NB4 (cell line): ENCODE data around the gene SLMAP.
A peak's percentile ranks its signal among the peaks of the same experiment; 100 is the strongest.

Experiments used
- DNase-seq: peaks from one replicate; pipeline ENCODE4 v3.0.0; 2010; ENCODE audit warnings: low read depth
- H3K4me3 ChIP-seq: one replicate; pipeline ENCODE4 v1.5.1; 2011; ENCODE audit warnings: mild to moderate bottlenecking, low read depth, low read length, moderate library complexity
- MYC ChIP-seq: IDR thresholded peaks from 2 replicates; pipeline ENCODE4 v1.6.1; 2011; ENCODE audit warnings: low read depth, low read length
- POLR2A ChIP-seq: IDR thresholded peaks from 2 replicates; pipeline ENCODE4 v1.6.1; 2011; ENCODE audit warnings: mild to moderate bottlenecking; ENCODE audit not compliant: insufficient read length; ENCODE audit errors: extremely low read depth
- TF ChIP-seq, protein P1 (sequence below): IDR thresholded peaks from 2 replicates; pipeline ENCODE4 v1.6.1; 2011; ENCODE audit warnings: low read depth, low read length
- TF ChIP-seq, protein P2 (sequence below): IDR thresholded peaks from one replicate; pipeline ENCODE4 v1.5.1; 2012; ENCODE audit warnings: low read depth, low read length

Gene SLMAP

DNA sequence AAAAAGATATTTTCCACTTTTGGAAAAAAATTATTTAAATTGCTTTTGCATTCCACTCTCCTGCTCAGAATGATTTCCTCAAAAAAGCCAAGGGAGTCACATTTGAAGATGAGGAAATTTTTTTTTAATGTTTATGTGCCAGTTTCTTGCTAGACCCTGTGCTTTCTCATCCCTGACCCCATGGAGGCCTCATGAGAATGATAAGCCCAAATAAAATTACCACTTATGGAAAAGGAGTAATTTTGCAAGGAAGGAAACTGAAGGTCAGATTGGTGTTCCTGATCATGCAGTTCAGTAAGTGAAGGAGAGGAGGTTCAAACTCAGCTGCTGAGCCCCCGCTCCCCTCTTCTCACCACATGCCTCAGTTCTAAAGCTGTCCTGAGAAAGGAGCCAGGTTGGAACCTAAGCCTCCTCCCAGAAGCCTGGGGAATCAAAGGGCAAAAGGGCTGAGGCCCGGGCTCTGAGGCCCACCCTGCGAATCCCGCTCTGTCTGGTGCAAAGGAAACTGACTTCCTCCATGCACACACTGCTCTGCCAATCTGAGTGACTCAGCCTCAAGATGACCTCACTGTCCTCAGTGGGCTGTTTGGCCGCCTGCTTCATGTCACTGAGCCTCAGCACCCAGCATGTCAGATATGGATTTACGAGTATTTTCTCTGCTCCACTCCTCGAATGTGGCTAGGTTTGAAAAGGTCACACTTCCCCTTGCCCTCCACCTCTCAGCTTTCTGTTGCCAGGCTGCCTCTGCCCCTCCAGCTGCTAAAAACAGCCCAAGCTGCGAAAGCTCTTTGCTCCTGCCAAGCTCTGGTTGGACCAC lies 195.2 kb downstream of the SLMAP start:
- peak; percentile 94 for DNase-seq
- TF ChIP-seq, protein P1, sequence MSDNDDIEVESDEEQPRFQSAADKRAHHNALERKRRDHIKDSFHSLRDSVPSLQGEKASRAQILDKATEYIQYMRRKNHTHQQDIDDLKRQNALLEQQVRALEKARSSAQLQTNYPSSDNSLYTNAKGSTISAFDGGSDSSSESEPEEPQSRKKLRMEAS, result peak; percentile 77
- TF ChIP-seq, protein P2, sequence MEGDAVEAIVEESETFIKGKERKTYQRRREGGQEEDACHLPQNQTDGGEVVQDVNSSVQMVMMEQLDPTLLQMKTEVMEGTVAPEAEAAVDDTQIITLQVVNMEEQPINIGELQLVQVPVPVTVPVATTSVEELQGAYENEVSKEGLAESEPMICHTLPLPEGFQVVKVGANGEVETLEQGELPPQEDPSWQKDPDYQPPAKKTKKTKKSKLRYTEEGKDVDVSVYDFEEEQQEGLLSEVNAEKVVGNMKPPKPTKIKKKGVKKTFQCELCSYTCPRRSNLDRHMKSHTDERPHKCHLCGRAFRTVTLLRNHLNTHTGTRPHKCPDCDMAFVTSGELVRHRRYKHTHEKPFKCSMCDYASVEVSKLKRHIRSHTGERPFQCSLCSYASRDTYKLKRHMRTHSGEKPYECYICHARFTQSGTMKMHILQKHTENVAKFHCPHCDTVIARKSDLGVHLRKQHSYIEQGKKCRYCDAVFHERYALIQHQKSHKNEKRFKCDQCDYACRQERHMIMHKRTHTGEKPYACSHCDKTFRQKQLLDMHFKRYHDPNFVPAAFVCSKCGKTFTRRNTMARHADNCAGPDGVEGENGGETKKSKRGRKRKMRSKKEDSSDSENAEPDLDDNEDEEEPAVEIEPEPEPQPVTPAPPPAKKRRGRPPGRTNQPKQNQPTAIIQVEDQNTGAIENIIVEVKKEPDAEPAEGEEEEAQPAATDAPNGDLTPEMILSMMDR, result no peak
- no peak for TF ChIP-seq POLR2A
- TF ChIP-seq MYC, result peak; percentile 44; the same call in 1 of the 2 replicates
- H3K4me3 ChIP-seq, result no peak overlapping the region

DNA sequence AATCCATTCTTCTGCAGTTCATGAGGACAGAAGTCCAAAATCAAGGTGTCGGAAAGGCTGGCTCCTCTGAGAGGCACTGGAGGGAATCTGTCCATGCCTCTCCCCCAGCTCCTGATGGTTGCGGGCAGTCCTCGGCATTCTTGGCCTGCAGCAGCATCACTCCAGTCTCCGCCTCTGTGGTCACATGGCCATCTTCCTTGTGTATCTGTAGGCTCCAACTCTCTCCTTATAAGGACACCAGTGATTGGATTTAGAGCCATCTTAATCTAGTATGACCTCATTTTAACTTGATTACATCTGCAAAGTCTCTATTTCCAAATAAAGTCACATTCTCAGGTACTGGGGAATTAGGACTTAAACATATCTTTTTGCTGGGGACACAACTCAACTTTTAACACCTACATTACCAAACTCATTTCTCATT lies 196.1 kb downstream of the SLMAP start:
- TF ChIP-seq POLR2A (no peak), MYC (no peak)
- TF ChIP-seq, protein P2, result no peak
- TF ChIP-seq, protein P1, result no peak
- DNase-seq, result no peak
- H3K4me3 ChIP-seq, result no peak overlapping the region

DNA sequence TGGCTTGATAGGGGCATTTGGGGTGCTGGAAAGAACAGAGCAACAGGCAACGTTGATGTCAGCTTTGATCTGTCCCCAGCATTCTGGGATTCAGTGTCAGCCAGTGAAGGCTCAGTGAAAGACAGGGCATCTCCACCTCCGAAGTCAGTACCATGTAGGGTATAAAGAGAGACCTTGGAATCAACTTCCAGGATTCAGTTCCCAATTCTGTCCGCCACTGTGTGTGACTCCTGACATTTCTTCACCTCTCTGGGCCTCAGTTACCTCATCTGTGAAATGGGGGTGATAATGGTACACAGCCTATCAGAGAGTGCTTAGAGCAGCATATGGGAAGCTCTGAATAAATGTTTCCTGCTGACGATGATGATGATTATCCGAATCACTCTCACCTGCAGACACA lies 196.5 kb downstream of the SLMAP start:
- no peak for DNase-seq
- TF ChIP-seq POLR2A, result no peak
- no peak for TF ChIP-seq MYC
- H3K4me3 ChIP-seq, result no peak overlapping the region

DNA sequence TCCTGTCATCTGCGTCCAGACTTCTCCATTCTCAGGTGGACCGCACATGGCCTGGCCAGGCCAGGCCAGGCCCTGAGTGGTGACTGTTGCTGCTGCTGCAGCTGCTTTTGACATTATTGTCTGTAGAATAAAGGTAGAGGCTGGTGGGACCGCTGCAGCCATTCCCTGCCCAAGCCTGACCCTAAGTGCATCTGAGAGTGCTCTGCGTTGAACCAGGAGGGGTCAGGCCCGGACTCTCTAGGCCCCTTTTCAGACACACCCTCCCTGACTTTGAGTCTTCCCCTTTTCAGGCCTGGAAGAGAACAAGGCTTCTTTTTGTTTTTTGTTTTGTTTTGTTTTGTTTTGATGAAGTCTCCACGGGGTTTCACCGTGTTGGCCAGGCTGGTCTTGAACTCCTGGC lies 197.5 kb downstream of the SLMAP start:
- no peak for DNase-seq
- TF ChIP-seq POLR2A (no peak), MYC (no peak)
- TF ChIP-seq, protein P1, result no peak
- TF ChIP-seq, protein P2, result no peak
- no peak overlapping the region for H3K4me3 ChIP-seq

DNA sequence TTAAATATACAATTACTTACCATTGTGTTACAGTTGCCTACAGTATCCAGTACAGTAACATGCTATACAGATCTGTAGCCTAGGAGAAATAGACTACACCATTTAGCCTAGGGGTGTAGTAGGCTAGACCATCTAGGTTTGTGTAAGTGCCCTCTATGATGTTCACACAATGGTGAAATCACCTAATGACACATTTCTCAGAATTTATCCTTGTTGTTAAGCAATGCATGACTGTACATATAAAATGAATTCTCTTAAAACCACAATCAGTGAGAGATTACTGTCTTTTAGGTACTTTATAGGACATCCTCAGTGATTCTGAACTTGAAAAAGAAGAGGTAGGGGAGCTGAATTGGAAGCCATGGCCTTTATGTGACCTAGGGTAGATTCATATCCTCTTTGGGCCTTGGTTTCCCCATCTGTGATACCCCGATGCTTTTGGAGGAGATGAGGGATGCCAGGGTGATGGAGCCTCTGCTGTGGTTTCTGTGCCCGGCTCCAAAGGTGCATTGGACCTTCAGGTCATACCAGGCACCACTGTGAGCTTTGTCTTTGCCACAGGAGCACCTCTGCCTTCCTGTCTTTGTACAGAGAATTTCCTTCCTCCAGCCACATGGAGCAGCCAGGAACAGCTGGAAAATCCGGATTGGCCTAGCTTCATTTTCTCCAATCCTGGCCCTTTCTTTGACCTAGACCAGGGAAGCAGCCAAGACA lies 200.2 kb downstream of the SLMAP start:
- TF ChIP-seq, protein P2, result no peak
- TF ChIP-seq, protein P1, result no peak
- TF ChIP-seq POLR2A (no peak), MYC (no peak)
- DNase-seq, result peak; percentile 59
- no peak overlapping the region for H3K4me3 ChIP-seq

DNA sequence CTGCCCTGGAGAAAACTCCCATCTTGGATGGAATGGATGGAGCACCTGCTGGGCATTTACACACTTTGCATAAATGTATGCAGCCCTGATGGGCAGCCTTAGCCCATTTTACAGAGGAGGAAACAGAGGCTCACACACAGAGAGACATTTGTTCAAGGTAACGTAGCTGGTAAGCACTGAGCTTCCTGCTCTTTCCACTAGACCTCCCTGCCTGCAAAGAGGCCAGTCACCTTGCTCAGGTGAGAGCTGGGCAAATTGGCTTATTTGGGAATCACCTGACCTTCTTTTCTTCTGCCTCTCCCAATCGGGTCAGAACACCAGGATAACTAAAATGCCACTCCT lies 200.7 kb downstream of the SLMAP start:
- H3K4me3 ChIP-seq, result no peak overlapping the region
- no peak for DNase-seq
- TF ChIP-seq, protein P1, result no peak
- TF ChIP-seq, protein P2, result no peak
- TF ChIP-seq MYC (no peak), POLR2A (no peak)
